Nephron progenitor cell (in vitro differentiated cells): ENCODE measurements around the gene PDE8A.

ENCODE experiments used
- DNase-seq: peaks from one replicate; pipeline ENCODE4 v3.0.0; 2021
- H3K27ac Mint-ChIP-seq: 2 replicates; pipeline ENCODE4 v1.8.0; 2021; ENCODE audit warnings: mild to moderate bottlenecking, moderate library complexity, mixed read lengths
- H3K27me3 Mint-ChIP-seq: 2 replicates; pipeline ENCODE4 v1.8.0; 2021; ENCODE audit warnings: mild to moderate bottlenecking, low read depth, mixed read lengths; ENCODE audit not compliant: poor library complexity
- H3K36me3 Mint-ChIP-seq: 2 replicates; pipeline ENCODE4 v1.8.0; 2021; ENCODE audit warnings: low read depth, mixed read lengths
- H3K4me1 Mint-ChIP-seq: 2 replicates; pipeline ENCODE4 v1.8.0; 2021; ENCODE audit warnings: mixed read lengths
- H3K4me3 Mint-ChIP-seq: 2 replicates; pipeline ENCODE4 v1.8.0; 2021; ENCODE audit warnings: mild to moderate bottlenecking, moderate library complexity, mixed read lengths
- H3K9me3 Mint-ChIP-seq: 2 replicates; pipeline ENCODE4 v1.8.0; 2021; ENCODE audit warnings: mild to moderate bottlenecking, moderate library complexity, mixed read lengths
- TF ChIP-seq, protein P1 (sequence below): fragments of 200-600 bp; sonication (generic); IDR thresholded peaks from 2 replicates; pipeline ENCODE4 v1.5.0; 2021; ENCODE audit warnings: antibody characterized with exemption

Gene PDE8A

GRCh38 chr15:84962955-84963354, 18.7 kb upstream of the PDE8A start:
- TF ChIP-seq, protein P1, sequence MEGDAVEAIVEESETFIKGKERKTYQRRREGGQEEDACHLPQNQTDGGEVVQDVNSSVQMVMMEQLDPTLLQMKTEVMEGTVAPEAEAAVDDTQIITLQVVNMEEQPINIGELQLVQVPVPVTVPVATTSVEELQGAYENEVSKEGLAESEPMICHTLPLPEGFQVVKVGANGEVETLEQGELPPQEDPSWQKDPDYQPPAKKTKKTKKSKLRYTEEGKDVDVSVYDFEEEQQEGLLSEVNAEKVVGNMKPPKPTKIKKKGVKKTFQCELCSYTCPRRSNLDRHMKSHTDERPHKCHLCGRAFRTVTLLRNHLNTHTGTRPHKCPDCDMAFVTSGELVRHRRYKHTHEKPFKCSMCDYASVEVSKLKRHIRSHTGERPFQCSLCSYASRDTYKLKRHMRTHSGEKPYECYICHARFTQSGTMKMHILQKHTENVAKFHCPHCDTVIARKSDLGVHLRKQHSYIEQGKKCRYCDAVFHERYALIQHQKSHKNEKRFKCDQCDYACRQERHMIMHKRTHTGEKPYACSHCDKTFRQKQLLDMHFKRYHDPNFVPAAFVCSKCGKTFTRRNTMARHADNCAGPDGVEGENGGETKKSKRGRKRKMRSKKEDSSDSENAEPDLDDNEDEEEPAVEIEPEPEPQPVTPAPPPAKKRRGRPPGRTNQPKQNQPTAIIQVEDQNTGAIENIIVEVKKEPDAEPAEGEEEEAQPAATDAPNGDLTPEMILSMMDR, result no peak
- Mint-ChIP-seq H3K9me3 (peaks cover 17% of the 10 kb centered on the region), H3K36me3 (no peaks in the 10 kb centered on the region), H3K27ac (no peak overlapping the region), H3K4me1 (peaks cover 9% of the 10 kb centered on the region), H3K4me3 (no peak overlapping the region), H3K27me3 (peaks cover 15% of the 10 kb centered on the region)
- DNase-seq, result no peak

- Mint-ChIP-seq H3K27ac (no peak overlapping the region), H3K9me3 (peaks cover 17% of the 10 kb centered on the region), H3K36me3 (no peaks in the 10 kb centered on the region), H3K27me3 (peaks cover 31% of the 10 kb centered on the region), H3K4me1 (peaks cover 8% of the 10 kb centered on the region), H3K4me3 (no peak overlapping the region)
- TF ChIP-seq, protein P1, result no peak
- DNase-seq, result no peak
Observed at GRCh38 chr15:84967380-84967779, 14.3 kb upstream of the PDE8A start.

DNA sequence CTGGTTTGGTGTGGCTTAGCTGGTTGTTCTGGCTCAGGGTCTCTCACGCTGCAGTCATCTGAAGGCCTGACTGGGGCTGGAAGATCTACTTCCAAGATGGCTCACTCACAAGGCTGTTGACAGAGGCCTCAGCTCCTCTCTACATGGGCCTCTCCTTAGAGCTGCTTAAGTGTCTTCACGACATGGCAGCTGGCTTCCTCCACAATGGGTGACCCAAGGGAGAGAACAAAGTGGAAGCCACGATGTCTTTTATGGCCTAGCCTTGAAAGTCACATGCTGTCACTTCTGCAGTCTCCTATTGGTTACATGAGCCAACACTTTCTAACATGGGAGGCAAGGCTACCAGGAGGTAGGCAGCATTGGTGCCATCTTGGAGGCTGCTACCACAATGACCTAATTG, 13.4 kb upstream of the PDE8A start:
- Mint-ChIP-seq H3K27me3 (peaks cover 32% of the 10 kb centered on the region), H3K9me3 (peaks cover 17% of the 10 kb centered on the region), H3K27ac (no peak overlapping the region), H3K4me3 (no peak overlapping the region), H3K36me3 (no peaks in the 10 kb centered on the region), H3K4me1 (peaks cover 6% of the 10 kb centered on the region)
- no peak for DNase-seq
- TF ChIP-seq, protein P1, result no peak

- no peaks in the 10 kb centered on the region for H3K36me3 Mint-ChIP-seq
- peaks cover 16% of the 10 kb centered on the region for H3K4me1 Mint-ChIP-seq
- no peak for DNase-seq
- H3K27ac Mint-ChIP-seq, result no peak overlapping the region
- no peak overlapping the region for H3K4me3 Mint-ChIP-seq
- peaks cover 17% of the 10 kb centered on the region for H3K9me3 Mint-ChIP-seq
- TF ChIP-seq, protein P1, result no peak
- H3K27me3 Mint-ChIP-seq, result peaks cover 29% of the 10 kb centered on the region
Observed at GRCh38 chr15:84969257-84969656, 12.4 kb upstream of the PDE8A start.

DNA sequence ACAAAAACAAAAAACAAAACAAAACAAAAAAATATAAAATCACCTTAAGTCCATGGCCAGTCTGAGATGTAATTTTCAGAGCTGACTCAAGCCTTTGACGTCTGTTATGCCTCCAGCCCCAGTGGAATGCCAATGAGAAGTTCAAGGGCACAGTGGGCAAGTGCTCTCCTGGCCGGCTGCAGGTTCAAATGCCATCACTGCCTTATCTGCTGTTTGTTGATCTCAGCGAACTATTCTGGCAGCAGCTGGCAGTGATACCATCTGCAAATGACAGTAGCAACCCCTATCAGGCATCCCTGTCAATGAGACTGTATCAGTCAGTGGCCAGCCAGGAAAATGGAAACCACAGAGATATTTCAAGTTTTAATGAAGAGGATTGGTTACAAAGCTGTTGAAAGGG, 10.8 kb upstream of the PDE8A start:
- TF ChIP-seq, protein P1, result no peak
- Mint-ChIP-seq H3K4me1 (peaks cover 17% of the 10 kb centered on the region), H3K36me3 (no peaks in the 10 kb centered on the region), H3K4me3 (no peak overlapping the region), H3K9me3 (peaks cover 8% of the 10 kb centered on the region), H3K27ac (no peak overlapping the region), H3K27me3 (peaks cover 29% of the 10 kb centered on the region)
- no peak for DNase-seq

GRCh38 chr15:84973492-84974460, 7.9 kb upstream of the PDE8A start:
- Mint-ChIP-seq H3K4me3 (no peak overlapping the region), H3K27ac (no peak overlapping the region), H3K9me3 (no peaks in the 10 kb centered on the region), H3K27me3 (peaks cover 46% of the 10 kb centered on the region), H3K4me1 (peaks cover 21% of the 10 kb centered on the region), H3K36me3 (no peaks in the 10 kb centered on the region)
- TF ChIP-seq, protein P1, result no peak
- no peak for DNase-seq
